ENCODE measurements around the gene CGB7. TPM values are rescaled to one million over a fixed set of nuclear protein-coding genes. Genes with fewer than 3 reads are reported as not detected.
"Not testable (repeated sequence)": the region's sequence is repeated elsewhere in the genome, so short reads cannot be mapped to it uniquely, and the experiment has no call there.

CGB7 gene
- total RNA-seq, 1 donor from 2014 or later = not detected

- not testable (repeated sequence) for H3F3A ChIP-seq (ENCODE audit: low read depth); H3K79me2 ChIP-seq (ENCODE audit: low read depth); DNase-seq (ENCODE audit: low spot score); H3K4me3 Mint-ChIP-seq; H3K27ac Mint-ChIP-seq; H3K36me3 ChIP-seq; H3K9me3 ChIP-seq (ENCODE audit: low read depth); H3K9ac ChIP-seq; H4K20me1 ChIP-seq (ENCODE audit: low read depth); H3K4me1 ChIP-seq; H3K27ac ChIP-seq; H2AFZ ChIP-seq (replicated peaks); H3K36me3 Mint-ChIP-seq; H3K4me2 ChIP-seq; H3K9me3 Mint-ChIP-seq; H3K4me3 ChIP-seq
- peaks cover 30% of the 10 kb centered on the region for H3K27me3 ChIP-seq
- Mint-ChIP-seq H3K4me1 (peaks cover 17% of the 10 kb centered on the region), H3K27me3 (ENCODE audit: insufficient read depth, low read depth) (peaks cover 17% of the 10 kb centered on the region)
Measured at GRCh38 chr19:49024233-49024632, 33.3 kb downstream of the CGB7 start, which contains the start of gene CGB3. TSS of gene CGB3 (minus strand) at chr19:49024333. CDS start at chr19:49023971, 362 bp downstream.

GRCh38 chr19:49022116-49022515 lies 35.4 kb downstream of the CGB7 start:
- Histone ChIP-seq H3K36me3 (no peaks in the 10 kb centered on the region), H3K27ac (no peak overlapping the region), H3K79me2 (ENCODE audit: low read depth) (no peaks in the 10 kb centered on the region), H3K9ac (no peak overlapping the region), H2AFZ (replicated peaks) (no peak overlapping the region), H3K4me2 (no peak overlapping the region), H3K27me3 (peaks cover 51% of the 10 kb centered on the region), H3F3A (ENCODE audit: low read depth) (peaks cover 20% of the 10 kb centered on the region), H4K20me1 (ENCODE audit: low read depth) (peaks cover 8% of the 10 kb centered on the region), H3K9me3 (ENCODE audit: low read depth) (no peaks in the 10 kb centered on the region), H3K4me1 (peaks cover 12% of the 10 kb centered on the region), H3K4me3 (no peak overlapping the region)
- DNase-seq (ENCODE audit: low spot score) = no peak
- H3K36me3 Mint-ChIP-seq = no peaks in the 10 kb centered on the region
- peaks cover 26% of the 10 kb centered on the region for H3K27me3 Mint-ChIP-seq (ENCODE audit: insufficient read depth, low read depth)
- TF ChIP-seq CTCF (IDR thresholded peaks at IDR 0.05) = no peak
- TF ChIP-seq EZH2 (IDR thresholded peaks at IDR 0.05) = no peak
- no peak for TF ChIP-seq EZH2phosphoT487 (IDR thresholded peaks at IDR 0.05)
- H3K27ac Mint-ChIP-seq = no peak overlapping the region
- H3K4me3 Mint-ChIP-seq = no peak overlapping the region
- H3K9me3 Mint-ChIP-seq = peaks cover 2% of the 10 kb centered on the region
- peaks cover 19% of the 10 kb centered on the region for H3K4me1 Mint-ChIP-seq

- Histone ChIP-seq H3K4me2 (no peak overlapping the region), H3F3A (ENCODE audit: low read depth) (peaks cover 21% of the 10 kb centered on the region), H3K27me3 (peaks cover 52% of the 10 kb centered on the region), H3K4me1 (peaks cover 12% of the 10 kb centered on the region), H3K9ac (no peak overlapping the region), H3K9me3 (ENCODE audit: low read depth) (no peaks in the 10 kb centered on the region), H2AFZ (replicated peaks) (no peak overlapping the region), H4K20me1 (ENCODE audit: low read depth) (peaks cover 8% of the 10 kb centered on the region), H3K27ac (no peak overlapping the region), H3K79me2 (ENCODE audit: low read depth) (no peaks in the 10 kb centered on the region), H3K36me3 (no peaks in the 10 kb centered on the region), H3K4me3 (no peak overlapping the region)
- Mint-ChIP-seq H3K27ac (no peak overlapping the region), H3K27me3 (ENCODE audit: insufficient read depth, low read depth) (peaks cover 29% of the 10 kb centered on the region), H3K4me1 (peaks cover 19% of the 10 kb centered on the region), H3K9me3 (peaks cover 2% of the 10 kb centered on the region), H3K4me3 (no peak overlapping the region), H3K36me3 (no peaks in the 10 kb centered on the region)
- no peak for DNase-seq (ENCODE audit: low spot score)
- TF ChIP-seq EZH2 (IDR thresholded peaks at IDR 0.05) (no peak), EZH2phosphoT487 (IDR thresholded peaks at IDR 0.05) (no peak), CTCF (IDR thresholded peaks at IDR 0.05) (no peak)
Measured at GRCh38 chr19:49020931-49021895, 36.3 kb downstream of the CGB7 start.

DNA sequence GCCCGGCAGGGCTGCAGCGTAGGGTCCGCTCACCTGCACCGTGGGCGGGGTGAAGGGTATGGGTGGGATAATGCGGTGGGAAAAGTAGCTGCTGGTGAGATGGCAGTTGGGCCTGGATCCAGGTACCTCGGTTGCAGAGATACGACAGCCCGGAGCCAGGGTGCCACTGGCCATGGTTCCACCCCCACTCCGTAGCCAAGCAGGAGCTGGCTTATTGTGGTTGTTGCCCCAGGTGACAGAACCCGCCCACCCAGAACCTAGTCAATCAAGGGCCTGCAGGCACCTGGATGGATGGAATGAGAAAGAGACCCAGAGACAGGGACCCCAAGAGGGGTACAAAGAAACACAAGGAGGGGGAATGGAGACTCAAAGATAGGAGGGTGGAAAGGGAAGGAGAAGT lies 37.2 kb downstream of the CGB7 start:
- H3K27me3 Mint-ChIP-seq (ENCODE audit: insufficient read depth, low read depth) = peaks cover 29% of the 10 kb centered on the region
- H3K79me2 ChIP-seq (ENCODE audit: low read depth) = no peaks in the 10 kb centered on the region
- H3K9me3 ChIP-seq (ENCODE audit: low read depth) = no peaks in the 10 kb centered on the region
- H3K27me3 ChIP-seq = peaks cover 52% of the 10 kb centered on the region
- H3K4me1 Mint-ChIP-seq = peaks cover 19% of the 10 kb centered on the region
- H3K27ac ChIP-seq = no peak overlapping the region
- no peaks in the 10 kb centered on the region for H3K36me3 ChIP-seq
- peaks cover 8% of the 10 kb centered on the region for H4K20me1 ChIP-seq (ENCODE audit: low read depth)
- no peak for DNase-seq (ENCODE audit: low spot score)
- H3K4me3 ChIP-seq = no peak overlapping the region
- peak overlapping the region; percentile 46 for H3K4me3 Mint-ChIP-seq
- H2AFZ ChIP-seq (replicated peaks) = no peak overlapping the region
- peaks cover 21% of the 10 kb centered on the region for H3F3A ChIP-seq (ENCODE audit: low read depth)
- H3K4me2 ChIP-seq = no peak overlapping the region
- no peak overlapping the region for H3K27ac Mint-ChIP-seq
- TF ChIP-seq EZH2phosphoT487 (IDR thresholded peaks at IDR 0.05) (no peak), CTCF (IDR thresholded peaks at IDR 0.05) (no peak), EZH2 (IDR thresholded peaks at IDR 0.05) (no peak)
- H3K4me1 ChIP-seq = peaks cover 12% of the 10 kb centered on the region
- peaks cover 2% of the 10 kb centered on the region for H3K9me3 Mint-ChIP-seq
- H3K36me3 Mint-ChIP-seq = peaks cover 2% of the 10 kb centered on the region
- no peak overlapping the region for H3K9ac ChIP-seq

Measured in neural progenitor cell (in vitro differentiated cells).